GM21723 (cell line): ENCODE results near the gene PBXIP1.

Source experiments
- ATAC-seq: cut with Tn5 transposase; IDR thresholded peaks from one replicate; pipeline ENCODE4 v1.9.1; 2021; ENCODE audit warnings: mild to moderate bottlenecking, moderate library complexity; ENCODE audit not compliant: unreplicated experiment

PBXIP1 gene

GRCh38 chr1:154901591-154901990 lies 54.3 kb downstream of the PBXIP1 start:
- ATAC-seq = no peak

GRCh38 chr1:154899041-154899440 lies 56.9 kb downstream of the PBXIP1 start:
- ATAC-seq = no peak

GRCh38 chr1:154896771-154897286 lies 59.1 kb downstream of the PBXIP1 start:
- no peak for ATAC-seq

GRCh38 chr1:154895798-154896197 lies 60.1 kb downstream of the PBXIP1 start:
- no peak for ATAC-seq
